NCI-H1436 treated with DMSO at 0.1 percent for 48 hours (cell line): ENCODE results near the gene ELOB.

ENCODE experiments used
- DNase-seq: peaks from one replicate; lab custom pipeline; 2025; lab: John Stamatoyannopoulos, UW

The ELOB gene

GRCh38 chr16:2777231-2777902, at the start of gene ELOB:
Gene ELOB, minus strand, starts transcription at chr16:2777280. Its CDS starts 41 bp downstream, at chr16:2777239.
- DNase-seq, result no peak

GRCh38 chr16:2825906-2826305, 48.8 kb upstream of the ELOB start:
- no peak for DNase-seq

GRCh38 chr16:2825049-2825742, 48.1 kb upstream of the ELOB start:
- DNase-seq, result no peak

- DNase-seq, result no peak
Measured at GRCh38 chr16:2824626-2825025, 47.5 kb upstream of the ELOB start.

- DNase-seq, result no peak
Measured at GRCh38 chr16:2822496-2822895, 45.4 kb upstream of the ELOB start.

GRCh38 chr16:2822158-2822495, 45.0 kb upstream of the ELOB start:
- no peak for DNase-seq

- no peak for DNase-seq
Measured at GRCh38 chr16:2821487-2822157, 44.5 kb upstream of the ELOB start.

- DNase-seq, result no peak
Measured at GRCh38 chr16:2820836-2821486, 43.9 kb upstream of the ELOB start.

GRCh38 chr16:2819939-2820835, 43.1 kb upstream of the ELOB start:
- no peak for DNase-seq

- DNase-seq, result no peak
Measured at GRCh38 chr16:2819179-2819938, 42.3 kb upstream of the ELOB start.

GRCh38 chr16:2818272-2818876, 41.3 kb upstream of the ELOB start:
- DNase-seq, result no peak

GRCh38 chr16:2817340-2818271, 40.5 kb upstream of the ELOB start:
- no peak for DNase-seq

- no peak for DNase-seq
Measured at GRCh38 chr16:2816751-2817339, 39.8 kb upstream of the ELOB start, which contains the start of gene PRSS21. Gene PRSS21, plus strand, starts transcription at chr16:2817237. Its CDS starts 32 bp downstream, at chr16:2817269.

- no peak for DNase-seq
Measured at GRCh38 chr16:2815299-2815771, 38.3 kb upstream of the ELOB start.

GRCh38 chr16:2814551-2815298, 37.6 kb upstream of the ELOB start:
- no peak for DNase-seq

- no peak for DNase-seq
Measured at GRCh38 chr16:2813771-2814221, 36.7 kb upstream of the ELOB start.

GRCh38 chr16:2811703-2812471, 34.8 kb upstream of the ELOB start:
- no peak for DNase-seq
